ENCODE measurements around the gene OR5L1. TPM values are rescaled to one million over a fixed set of nuclear protein-coding genes. Genes with fewer than 3 reads are reported as not detected.

The OR5L1 gene
- total RNA-seq (ENCODE audit: insufficient read depth, low replicate concordance) = 1.7 TPM

DNA sequence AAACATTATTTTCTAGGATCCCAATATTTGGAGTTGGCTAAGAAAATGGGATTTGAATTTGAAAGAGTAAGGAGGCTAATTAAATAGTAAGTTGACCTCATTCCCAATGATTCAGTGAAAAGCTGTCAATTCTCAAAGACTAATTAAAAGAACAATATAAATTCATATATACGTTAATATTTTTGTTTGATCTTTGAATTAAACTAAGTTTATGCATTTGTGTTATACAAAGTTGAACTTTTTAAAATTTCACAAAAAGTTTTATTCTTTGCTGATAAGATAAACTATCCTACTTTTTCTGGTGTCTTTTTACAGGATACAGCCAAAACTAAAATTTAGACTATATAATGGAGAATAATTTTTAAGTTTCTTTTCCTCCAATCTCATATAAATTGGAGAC, at the start of gene OR5L1:
OR5L1 (plus strand) TSS at position 301 of the 400 bp plus-strand sequence. CDS start 100 bp downstream, outside the sequence.
- no peak for DNase-seq (ENCODE audit: low spot score)

DNA sequence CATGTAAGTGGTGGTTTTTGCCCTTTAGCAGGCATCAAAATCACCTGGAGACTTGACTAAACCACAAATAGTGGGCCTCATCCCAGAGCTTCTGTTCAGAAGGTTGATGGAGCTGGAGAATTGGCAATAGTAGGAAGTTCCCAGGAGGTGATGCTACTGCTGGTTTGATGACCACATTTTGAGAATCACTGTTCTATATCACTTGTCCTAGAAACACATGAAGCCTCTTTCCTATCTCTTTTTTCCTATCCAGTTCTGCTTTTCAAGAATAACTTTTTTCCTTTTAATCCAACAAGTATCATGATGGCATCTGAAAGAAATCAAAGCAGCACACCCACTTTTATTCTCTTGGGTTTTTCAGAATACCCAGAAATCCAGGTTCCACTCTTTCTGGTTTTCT, 38.0 kb upstream of the OR5L1 start, which contains the start of gene OR5D13:
OR5D13 (plus strand) TSS at position 301 of the 400 bp plus-strand sequence; CDS start at position 301, 0 bp downstream.
- no peak for DNase-seq (ENCODE audit: low spot score)

DNA sequence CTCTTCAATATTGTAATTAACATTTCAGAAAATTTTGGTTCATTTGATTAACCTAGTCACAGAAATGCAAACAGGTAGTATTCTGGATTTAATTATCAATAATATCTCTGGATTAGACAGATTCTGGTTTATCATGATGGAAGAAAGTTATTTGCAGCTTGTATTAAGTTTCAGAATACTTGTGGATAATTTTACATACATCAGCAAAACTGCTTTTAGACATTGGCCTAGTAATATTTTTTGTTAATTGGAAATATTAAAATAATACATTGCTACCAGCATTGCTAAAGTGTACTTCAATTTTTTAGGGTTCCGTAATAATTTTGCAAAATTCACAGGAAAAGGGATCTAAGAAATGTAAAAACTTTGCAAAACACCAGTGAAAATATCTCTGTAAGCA, 19.6 kb upstream of the OR5L1 start:
- no peak for DNase-seq (ENCODE audit: low spot score)

DNA sequence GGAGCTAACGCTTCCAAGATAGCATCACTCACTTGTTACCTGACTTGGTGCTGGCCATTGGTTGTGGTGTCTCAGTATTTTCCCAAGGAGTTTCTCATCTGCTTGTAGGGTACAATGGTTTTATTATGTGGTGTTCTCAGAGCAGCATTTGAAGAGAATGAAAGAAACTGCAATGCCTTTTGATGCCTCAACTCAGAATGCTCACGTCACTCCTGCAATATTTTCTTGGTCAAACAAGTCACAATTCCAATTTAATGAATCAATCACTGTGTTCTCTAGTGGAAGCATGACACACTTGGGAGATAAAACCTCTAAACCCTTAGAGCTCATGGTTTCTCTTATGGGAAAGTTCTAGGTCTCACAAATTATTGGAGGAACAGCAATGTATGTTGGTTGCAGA, 17.8 kb upstream of the OR5L1 start:
- no peak for DNase-seq (ENCODE audit: low spot score)

DNA sequence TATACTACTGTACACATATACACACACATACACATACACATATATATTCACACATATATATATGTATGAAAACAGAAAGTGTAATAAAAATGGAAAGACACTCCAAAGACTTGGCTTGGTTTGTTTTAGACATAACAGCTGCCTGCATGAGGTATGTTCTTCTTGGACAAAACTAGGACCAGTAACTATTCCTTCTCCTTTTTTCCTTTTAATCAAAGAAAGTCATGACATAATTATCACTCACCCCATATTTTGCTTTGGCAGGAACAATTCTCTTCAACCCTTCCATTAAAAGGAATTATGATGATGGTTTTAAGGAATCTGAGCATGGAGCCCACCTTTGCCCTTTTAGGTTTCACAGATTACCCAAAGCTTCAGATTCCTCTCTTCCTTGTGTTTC, 15.9 kb upstream of the OR5L1 start, which contains the start of gene OR5D14:
OR5D14 (plus strand) TSS at position 301 of the 400 bp plus-strand sequence; CDS start at position 301, 0 bp downstream.
- DNase-seq (ENCODE audit: low spot score) = no peak

DNA sequence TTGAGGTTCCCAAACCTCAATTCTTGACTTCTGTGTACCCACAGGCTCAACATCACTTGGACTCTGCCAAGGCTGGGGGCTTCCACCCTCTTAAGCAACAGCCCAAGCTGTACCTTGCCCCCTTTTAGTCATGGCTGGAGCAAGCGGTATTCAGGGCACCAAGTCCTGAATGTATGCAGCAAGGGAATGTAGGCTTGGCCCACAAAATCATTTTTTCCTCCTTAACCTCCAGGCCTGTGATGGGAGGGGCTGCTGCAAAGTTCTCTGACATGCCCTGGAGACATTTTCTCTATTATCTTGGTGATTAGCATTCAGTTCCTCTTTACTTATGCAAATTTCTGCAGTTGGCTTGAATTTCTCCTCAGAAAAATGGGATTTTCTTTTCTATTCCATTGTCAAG, 4.9 kb upstream of the OR5L1 start:
- DNase-seq (ENCODE audit: low spot score) = no peak

DNA sequence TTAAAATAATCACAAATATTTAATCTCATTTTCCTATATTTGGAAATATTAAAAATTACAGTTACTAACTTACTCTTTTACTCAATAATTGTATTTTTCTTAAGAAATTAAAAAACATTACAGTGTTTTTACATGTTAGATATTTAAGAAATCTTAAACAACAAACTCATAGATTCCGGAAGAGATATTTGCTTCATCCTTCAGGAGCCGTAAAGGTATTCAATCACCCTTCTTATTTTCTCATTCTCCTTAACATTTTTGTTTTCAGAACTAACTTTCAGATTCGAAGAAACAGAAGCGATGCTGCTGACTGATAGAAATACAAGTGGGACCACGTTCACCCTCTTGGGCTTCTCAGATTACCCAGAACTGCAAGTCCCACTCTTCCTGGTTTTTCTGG, 8.2 kb downstream of the OR5L1 start, which contains the start of gene OR5D18:
OR5D18 (plus strand) TSS at position 301 of the 400 bp plus-strand sequence; CDS start at position 301, 0 bp downstream.
- DNase-seq (ENCODE audit: low spot score) = no peak

DNA sequence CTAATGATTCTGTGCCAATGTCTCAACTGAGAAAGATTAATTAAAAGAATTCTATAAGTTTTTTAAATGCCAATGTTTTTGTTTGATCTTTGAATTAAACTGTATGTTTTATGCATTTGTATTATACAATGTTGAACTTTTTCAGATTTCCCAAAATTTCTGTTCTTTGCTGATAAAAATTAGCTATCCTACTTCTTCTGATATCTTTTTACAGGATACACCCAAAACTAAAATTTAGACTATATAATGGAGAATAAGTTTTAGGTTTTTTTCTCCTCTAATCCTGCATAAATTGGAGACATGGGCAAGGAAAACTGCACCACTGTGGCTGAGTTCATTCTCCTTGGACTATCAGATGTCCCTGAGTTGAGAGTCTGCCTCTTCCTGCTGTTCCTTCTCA, 15.8 kb downstream of the OR5L1 start, which contains the start of gene OR5L2:
OR5L2 (plus strand) TSS at position 301 of the 400 bp plus-strand sequence; CDS start at position 301, 0 bp downstream.
- no peak for DNase-seq (ENCODE audit: low spot score)

DNA sequence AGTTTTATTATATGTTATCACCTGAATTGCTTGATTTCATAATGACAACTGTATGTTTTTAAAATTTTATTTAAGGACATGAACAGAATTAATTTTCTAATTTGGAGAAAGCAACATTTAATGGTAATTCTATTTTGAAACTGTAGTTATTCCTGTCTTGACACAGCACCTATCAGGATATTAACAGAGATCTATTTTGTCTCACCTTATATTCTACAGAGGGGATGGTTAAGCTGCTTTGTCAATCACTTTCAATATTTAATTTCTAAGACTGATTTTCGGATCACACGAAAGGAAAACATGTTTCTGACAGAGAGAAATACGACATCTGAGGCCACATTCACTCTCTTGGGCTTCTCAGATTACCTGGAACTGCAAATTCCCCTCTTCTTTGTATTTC, 27.3 kb downstream of the OR5L1 start, which contains the start of gene OR5D16:
OR5D16 (plus strand) TSS at position 301 of the 400 bp plus-strand sequence; CDS start at position 301, 0 bp downstream.
- no peak for DNase-seq (ENCODE audit: low spot score)

DNA sequence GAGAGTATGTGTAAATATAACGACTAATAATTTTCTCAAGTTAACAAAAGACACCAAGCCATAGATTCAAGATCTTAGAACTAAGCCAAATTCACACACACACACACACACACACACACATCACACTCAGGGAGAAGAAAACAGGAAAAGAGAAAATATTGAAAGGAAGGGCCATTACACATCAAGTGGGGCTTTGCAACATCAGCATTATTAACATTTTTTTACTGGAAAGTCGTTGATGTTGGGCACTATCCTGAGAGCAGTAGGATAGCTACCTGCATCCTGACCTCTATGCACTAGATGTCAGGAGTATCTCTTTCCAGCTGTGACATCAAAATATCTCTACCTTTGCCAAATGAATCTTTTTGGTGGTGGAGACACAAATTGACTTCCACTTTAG, 36.3 kb downstream of the OR5L1 start:
- no peak for DNase-seq (ENCODE audit: low spot score)

DNA sequence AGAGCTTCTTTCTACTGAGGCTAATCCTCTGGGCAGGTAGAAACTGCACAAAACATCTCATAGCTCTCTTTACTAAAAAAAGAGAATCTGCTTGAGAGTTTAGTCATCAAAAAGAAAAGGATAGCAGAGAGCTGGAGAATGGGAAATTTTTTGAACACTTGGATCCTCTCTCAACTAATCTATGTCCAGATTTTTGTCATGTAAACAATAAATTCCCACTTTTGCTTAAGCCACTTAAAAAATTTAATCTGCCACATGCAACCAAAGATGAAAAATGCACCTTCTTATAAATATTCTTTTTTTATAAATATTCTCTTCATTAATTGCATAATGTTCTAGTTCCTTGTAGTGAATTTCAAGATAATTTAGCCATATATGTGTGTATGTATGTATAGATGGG, 37.9 kb downstream of the OR5L1 start:
- no peak for DNase-seq (ENCODE audit: low spot score)

DNA sequence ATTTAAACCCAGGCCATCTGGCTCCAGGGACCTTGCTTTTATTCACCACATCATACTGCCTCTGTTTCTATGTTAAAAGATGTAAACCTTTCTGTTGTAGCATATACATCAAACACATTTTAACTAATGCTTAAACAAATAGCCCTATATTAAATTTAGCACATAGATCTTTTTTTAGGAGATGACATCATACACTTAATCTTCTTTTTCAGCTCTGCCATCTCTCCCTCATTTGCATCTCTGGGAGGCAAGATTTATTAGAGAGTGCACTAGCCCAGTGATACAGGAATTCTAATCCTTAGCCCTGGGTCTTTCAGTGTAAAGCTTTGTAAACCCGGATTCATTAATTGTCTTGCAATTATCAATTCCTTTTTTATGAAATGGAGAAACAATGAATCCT, 41.0 kb downstream of the OR5L1 start:
- no peak for DNase-seq (ENCODE audit: low spot score)

DNA sequence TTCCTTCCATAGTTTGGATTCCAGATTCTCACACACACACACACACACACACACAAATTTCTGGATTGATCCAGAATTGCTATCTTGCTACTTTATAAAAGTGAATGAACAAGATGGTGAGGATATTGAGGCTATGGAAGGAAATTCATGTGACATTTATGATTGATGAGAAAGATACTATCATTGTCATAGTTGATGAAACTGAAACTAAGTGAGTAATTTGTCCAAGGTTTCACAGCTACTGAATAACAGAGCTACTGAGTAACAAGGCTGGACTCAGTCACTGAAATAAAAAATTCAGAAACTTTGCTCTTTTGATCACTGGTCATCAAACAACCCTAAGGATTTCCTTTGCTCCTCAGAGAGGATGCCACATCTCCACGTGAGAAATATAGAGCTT, 43.5 kb downstream of the OR5L1 start:
- no peak for DNase-seq (ENCODE audit: low spot score)

Other genes with a start within 250 kb of the OR5L1 start
- 9.6 TPM for gene OR4C16, start 239.2 kb upstream of the OR5L1 start, total RNA-seq (ENCODE audit: insufficient read depth, low replicate concordance)
- gene OR4C11, start 203.7 kb upstream of the OR5L1 start, total RNA-seq (ENCODE audit: insufficient read depth, low replicate concordance) = 6.3 TPM
- gene OR4P4, start 176.3 kb upstream of the OR5L1 start, total RNA-seq (ENCODE audit: insufficient read depth, low replicate concordance) = 3.6 TPM
- gene OR4S2, start 163.0 kb upstream of the OR5L1 start, total RNA-seq (ENCODE audit: insufficient read depth, low replicate concordance) = 0.48 TPM
- 0.72 TPM for gene OR4C6, start 149.2 kb upstream of the OR5L1 start, total RNA-seq (ENCODE audit: insufficient read depth, low replicate concordance)
- gene OR5D13, start 37.9 kb upstream of the OR5L1 start, total RNA-seq (ENCODE audit: insufficient read depth, low replicate concordance) = 9.9 TPM
- 1.9 TPM for gene OR5D14, start 15.8 kb upstream of the OR5L1 start, total RNA-seq (ENCODE audit: insufficient read depth, low replicate concordance)
- gene OR5D18, start 8.3 kb downstream of the OR5L1 start, total RNA-seq (ENCODE audit: insufficient read depth, low replicate concordance) = 2.2 TPM
- gene OR5L2, start 15.9 kb downstream of the OR5L1 start, total RNA-seq (ENCODE audit: insufficient read depth, low replicate concordance) = 0.72 TPM
- 1.4 TPM for gene OR5D16, start 27.4 kb downstream of the OR5L1 start, total RNA-seq (ENCODE audit: insufficient read depth, low replicate concordance)
- not detected for gene TRIM51, start 71.9 kb downstream of the OR5L1 start, total RNA-seq (ENCODE audit: insufficient read depth, low replicate concordance)
- gene OR5W2, start 103.2 kb downstream of the OR5L1 start, total RNA-seq (ENCODE audit: insufficient read depth, low replicate concordance) = 2.9 TPM
- gene OR5I1, start 125.0 kb downstream of the OR5L1 start, total RNA-seq (ENCODE audit: insufficient read depth, low replicate concordance) = 2.9 TPM
- gene OR10AG1, start 158.6 kb downstream of the OR5L1 start, total RNA-seq (ENCODE audit: insufficient read depth, low replicate concordance) = 3.4 TPM
- 1.4 TPM for gene OR5F1, start 183.3 kb downstream of the OR5L1 start, total RNA-seq (ENCODE audit: insufficient read depth, low replicate concordance)
- 6.3 TPM for gene OR5AS1, start 216.3 kb downstream of the OR5L1 start, total RNA-seq (ENCODE audit: insufficient read depth, low replicate concordance)

Measured in umbilical cord (tissue), 2 donors.